Keratinocyte (primary cell): ENCODE measurements around the gene PIP4K2A. TPM values are rescaled to one million over a fixed set of nuclear protein-coding genes. Genes with fewer than 3 reads are reported as not detected.
A peak's percentile ranks its signal among the peaks of the same experiment; 100 is the strongest.

Source experiments
- DNase-seq: peaks from one replicate; pipeline ENCODE4 v3.0.0-alpha.2; 2011; ENCODE audit warnings: low read depth, missing footprints, low spot score
- FAIRE-seq: peaks from 2 replicates; lab custom pipeline; 2011; peaks lifted over from hg19 to GRCh38; lab: Jason Lieb, UNC
- H2AFZ ChIP-seq: 2 replicates; pipeline ENCODE4 v1.6.0; 2012; ENCODE audit warnings: low read length, control low read depth, inconsistent platforms; ENCODE audit not compliant: control insufficient read depth
- H3K27ac ChIP-seq: 2 replicates; pipeline ENCODE4 v1.5.1; 2011; ENCODE audit warnings: low read length; ENCODE audit not compliant: control insufficient read depth, insufficient read depth
- H3K27me3 ChIP-seq: 3 replicates; pipeline ENCODE4 v1.6.0; 2011; ENCODE audit warnings: low read length; ENCODE audit not compliant: control insufficient read depth, insufficient read depth; ENCODE audit errors: extremely low read depth
- H3K36me3 ChIP-seq, 2 experiments: 2 replicates in 1 of 2; 3 replicates in 1 of 2; pipeline ENCODE4 v1.5.1; 2011; ENCODE audit warnings: low read length in 2 of 2, mild to moderate bottlenecking in 1 of 2; ENCODE audit not compliant: control insufficient read depth in 2 of 2, insufficient read depth in 2 of 2; ENCODE audit errors: extremely low read depth in 1 of 2
- H3K4me1 ChIP-seq: 3 replicates; pipeline ENCODE4 v1.5.1; 2011; ENCODE audit warnings: low read length; ENCODE audit not compliant: control insufficient read depth, insufficient read depth; ENCODE audit errors: extremely low read depth
- H3K4me2 ChIP-seq: 3 replicates; pipeline ENCODE4 v1.6.0; 2011; ENCODE audit warnings: low read depth, low read length; ENCODE audit not compliant: control insufficient read depth, insufficient read depth; ENCODE audit errors: extremely low read depth
- H3K4me3 ChIP-seq, 3 experiments: fragments of 200-600 bp in 1 of 3; sonication (generic) in 1 of 3; 2 replicates in 2 of 3; 3 replicates in 1 of 3; pipeline ENCODE4 v1.5.1; 2011 to 2016; ENCODE audit warnings: low read length in 3 of 3, mild to moderate bottlenecking in 3 of 3, control low read depth in 2 of 3, inconsistent platforms in 1 of 3, low read depth in 1 of 3, mixed read lengths in 1 of 3, mixed run types in 1 of 3, moderate library complexity in 1 of 3; ENCODE audit not compliant: control insufficient read depth in 2 of 3, insufficient read depth in 2 of 3; ENCODE audit errors: extremely low read depth in 1 of 3
- H3K79me2 ChIP-seq: 2 replicates; pipeline ENCODE4 v1.6.0; 2012; ENCODE audit warnings: low read length; ENCODE audit not compliant: control insufficient read depth, insufficient read depth
- H3K9ac ChIP-seq: 3 replicates; pipeline ENCODE4 v1.6.0; 2011; ENCODE audit warnings: low read length; ENCODE audit not compliant: control insufficient read depth, insufficient read depth; ENCODE audit errors: extremely low read depth
- H3K9me1 ChIP-seq: 3 replicates; pipeline ENCODE4 v1.6.0; 2011; ENCODE audit warnings: low read length; ENCODE audit not compliant: control insufficient read depth, insufficient read depth; ENCODE audit errors: extremely low read depth
- H3K9me3 ChIP-seq: 2 replicates; pipeline ENCODE4 v1.5.1; 2012; ENCODE audit warnings: low read depth, low read length; ENCODE audit not compliant: control insufficient read depth
- H4K20me1 ChIP-seq: 3 replicates; pipeline ENCODE4 v1.6.0; 2011; ENCODE audit warnings: low read length; ENCODE audit not compliant: control insufficient read depth, insufficient read depth; ENCODE audit errors: extremely low read depth
- CTCF ChIP-seq, 3 experiments: IDR thresholded peaks in 1 of 3; conservative IDR thresholded peaks in 1 of 3; optimal IDR thresholded peaks in 1 of 3; 2 replicates in 2 of 3; 3 replicates in 1 of 3; pipeline versions ENCODE3 to v1.5.1; 2011; ENCODE audit warnings: low read length in 3 of 3, mild to moderate bottlenecking in 3 of 3, moderate library complexity in 2 of 3, control low read depth in 1 of 3, inconsistent platforms in 1 of 3; ENCODE audit not compliant: insufficient read depth in 2 of 3; ENCODE audit errors: extremely low read depth in 1 of 3
- EZH2 ChIP-seq: IDR thresholded peaks from one replicate; pipeline ENCODE4 v1.6.1; 2012; ENCODE audit warnings: inconsistent platforms, mild to moderate bottlenecking, low read length, moderate library complexity
- dilution Hi-C: fragments of 300-500 bp; cut with MboI; formaldehyde crosslinking; loops from one replicate; pipeline ENCODE4 v1.7.0; 2020; ENCODE audit warnings: low sequenced_read_pairs; ENCODE audit not compliant: extremely low pct_ligation_motif_present
- polyA plus RNA-seq, 5 experiments: library from polyadenylated mRNA; depleted of rRNA in 3 of 5; stranded (reverse) in 3 of 5; stranded (forward) in 1 of 5; unstranded in 1 of 5; fragments of >200 nt; gene quantifications; 1 replicate in 1 of 5; 2 replicates in 3 of 5; 3 replicates in 1 of 5; pipeline versions ENCODE4 v1.2.1 to v1.2.3, GENCODE V29; 2011 to 2012; ENCODE audit warnings: missing spikeins in 2 of 5, low read depth in 1 of 5, low replicate concordance in 1 of 5

PIP4K2A gene
- polyA plus RNA-seq, 1 donor (not counting 4 experiments of a cell fraction or from before 2014, with no cell fraction given): 15.5 TPM

DNA sequence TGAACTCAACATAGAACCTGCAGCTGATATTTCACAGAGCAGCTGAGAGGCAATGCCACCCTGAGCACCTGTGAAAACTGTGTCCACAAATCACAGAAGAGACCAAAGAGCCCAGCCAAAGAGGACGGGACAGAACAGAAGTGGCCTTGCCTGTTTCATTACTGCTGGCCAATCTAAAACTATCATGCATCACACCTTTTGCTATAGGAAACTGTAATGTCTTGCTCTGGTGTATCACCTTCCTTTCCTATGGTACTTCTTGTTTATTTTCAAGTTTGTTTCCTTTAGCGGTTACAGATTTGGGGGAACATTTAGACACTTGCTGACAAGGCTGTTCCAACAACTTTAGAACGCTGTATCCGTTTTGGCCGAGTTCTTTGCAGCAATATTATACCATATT is 80.3 kb downstream of the PIP4K2A start:
- Histone ChIP-seq H3K9me1 (no peaks in the 10 kb centered on the region), H3K9ac (no peak overlapping the region), H3K36me3 (no peaks in the 10 kb centered on the region), H3K27me3 (no peaks in the 10 kb centered on the region), H3K4me3 (no peak overlapping the region), H3K27ac (no peak overlapping the region), H3K79me2 (peaks cover 6% of the 10 kb centered on the region), H3K4me1 (peaks cover 22% of the 10 kb centered on the region), H3K4me2 (no peak overlapping the region), H4K20me1 (no peaks in the 10 kb centered on the region), H2AFZ (no peak overlapping the region), H3K9me3 (no peaks in the 10 kb centered on the region)
- TF ChIP-seq EZH2: no peak
- no peak for TF ChIP-seq CTCF (optimal IDR thresholded peaks at IDR 0.05 in 1 of 3, IDR thresholded peaks at IDR 0.05 in 1 of 3, conservative IDR thresholded peaks at IDR 0.05 in 1 of 3; ENCODE audit: extremely low read depth in 1 of 3, insufficient read depth in 2 of 3, low read length in 3 of 3)
- FAIRE-seq (no peak), DNase-seq (no peak)
- dilution Hi-C loops: no loop called here

DNA sequence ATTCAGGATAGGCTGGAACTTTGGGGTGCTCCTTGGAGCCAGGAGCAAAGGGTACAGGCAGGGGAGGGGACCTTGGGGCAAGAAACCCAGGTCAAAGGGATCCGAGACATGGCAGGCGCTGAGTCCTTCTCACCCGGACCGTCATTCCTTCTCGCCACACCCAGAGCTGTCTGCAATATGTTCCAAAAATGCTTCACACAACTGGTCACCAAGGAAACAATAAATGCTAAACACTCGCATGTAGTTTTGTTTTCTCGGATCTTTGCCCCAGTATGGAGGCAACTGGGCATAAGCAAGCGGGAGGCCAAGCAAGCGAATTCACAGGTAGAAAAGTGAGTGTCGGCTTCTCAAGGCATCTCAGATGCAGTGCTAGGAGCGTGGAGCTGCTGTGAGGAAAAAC is 80.8 kb downstream of the PIP4K2A start:
- TF ChIP-seq EZH2: no peak
- TF ChIP-seq CTCF (optimal IDR thresholded peaks at IDR 0.05 in 1 of 3, IDR thresholded peaks at IDR 0.05 in 1 of 3, conservative IDR thresholded peaks at IDR 0.05 in 1 of 3; ENCODE audit: extremely low read depth in 1 of 3, insufficient read depth in 2 of 3, low read length in 3 of 3): no peak
- Histone ChIP-seq H3K9me3 (no peaks in the 10 kb centered on the region), H3K79me2 (peaks cover 9% of the 10 kb centered on the region), H3K4me1 (peaks cover 26% of the 10 kb centered on the region), H3K27ac (no peak overlapping the region), H3K9ac (peak overlapping the region; percentile 13), H3K36me3 (no peaks in the 10 kb centered on the region), H3K4me3 (peak overlapping the region in 1 of 3 experiments; percentile 11), H3K4me2 (peak overlapping the region; percentile 29), H3K9me1 (no peaks in the 10 kb centered on the region), H4K20me1 (no peaks in the 10 kb centered on the region), H3K27me3 (no peaks in the 10 kb centered on the region), H2AFZ (peak overlapping the region; percentile 10)
- no peak for FAIRE-seq
- DNase-seq: no peak
- dilution Hi-C loops: no loop called here
